Measurements from ENCODE around the gene PDSS2. TPM values are rescaled to one million over a fixed set of nuclear protein-coding genes. Genes with fewer than 3 reads are reported as not detected.

PDSS2 gene
- total RNA-seq, 1 experiment from 2014 or later: 12.1 TPM

- no peak overlapping the region for H2BK15ac ChIP-seq (ENCODE audit: low read depth, low read length)
- no peaks in the 10 kb centered on the region for H3K27me3 ChIP-seq (ENCODE audit: insufficient read depth, low read length)
- H3K23ac ChIP-seq (ENCODE audit: insufficient read length, low read depth, low read length): no peak overlapping the region
- no peak for DNase-seq
- no peak overlapping the region for H3K27ac ChIP-seq (ENCODE audit: insufficient read length, low read depth, low read length)
- H3K79me2 ChIP-seq (ENCODE audit: insufficient read depth, low read length): no peaks in the 10 kb centered on the region
- H3K14ac ChIP-seq (ENCODE audit: insufficient read depth, low read length): no peak overlapping the region
- TF ChIP-seq, protein P1, sequence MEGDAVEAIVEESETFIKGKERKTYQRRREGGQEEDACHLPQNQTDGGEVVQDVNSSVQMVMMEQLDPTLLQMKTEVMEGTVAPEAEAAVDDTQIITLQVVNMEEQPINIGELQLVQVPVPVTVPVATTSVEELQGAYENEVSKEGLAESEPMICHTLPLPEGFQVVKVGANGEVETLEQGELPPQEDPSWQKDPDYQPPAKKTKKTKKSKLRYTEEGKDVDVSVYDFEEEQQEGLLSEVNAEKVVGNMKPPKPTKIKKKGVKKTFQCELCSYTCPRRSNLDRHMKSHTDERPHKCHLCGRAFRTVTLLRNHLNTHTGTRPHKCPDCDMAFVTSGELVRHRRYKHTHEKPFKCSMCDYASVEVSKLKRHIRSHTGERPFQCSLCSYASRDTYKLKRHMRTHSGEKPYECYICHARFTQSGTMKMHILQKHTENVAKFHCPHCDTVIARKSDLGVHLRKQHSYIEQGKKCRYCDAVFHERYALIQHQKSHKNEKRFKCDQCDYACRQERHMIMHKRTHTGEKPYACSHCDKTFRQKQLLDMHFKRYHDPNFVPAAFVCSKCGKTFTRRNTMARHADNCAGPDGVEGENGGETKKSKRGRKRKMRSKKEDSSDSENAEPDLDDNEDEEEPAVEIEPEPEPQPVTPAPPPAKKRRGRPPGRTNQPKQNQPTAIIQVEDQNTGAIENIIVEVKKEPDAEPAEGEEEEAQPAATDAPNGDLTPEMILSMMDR (conservative IDR thresholded peaks at IDR 0.05): no peak
- H3K9me3 ChIP-seq (ENCODE audit: control insufficient read depth, low read depth, low read length): no peaks in the 10 kb centered on the region
- H3K56ac ChIP-seq (ENCODE audit: insufficient read length, low read depth, low read length): no peak overlapping the region
- no peak overlapping the region for H2BK12ac ChIP-seq (ENCODE audit: insufficient read length, low read depth, low read length)
- no peak overlapping the region for H4K5ac ChIP-seq (ENCODE audit: insufficient read length, low read depth, low read length)
- H4K91ac ChIP-seq (ENCODE audit: insufficient read length, low read depth, low read length): no peak overlapping the region
- H3K18ac ChIP-seq (ENCODE audit: insufficient read length, low read depth, low read length): no peak overlapping the region
- H3K4me3 Mint-ChIP-seq: no peak overlapping the region
- no peak overlapping the region for H2BK5ac ChIP-seq (ENCODE audit: insufficient read length, low read length)
- no peak overlapping the region for H2AFZ ChIP-seq (ENCODE audit: low read length)
- peaks cover 3% of the 10 kb centered on the region; the same call in 1 of the 2 replicates for H3K4me1 ChIP-seq (ENCODE audit: insufficient read depth, low read length)
- no peak overlapping the region for H2BK120ac ChIP-seq (ENCODE audit: low read depth, low read length, poor library complexity, severe bottlenecking)
- no peaks in the 10 kb centered on the region for H3K79me1 ChIP-seq (ENCODE audit: insufficient read depth, low read depth, low read length, poor library complexity, severe bottlenecking)
- H3K27me3 Mint-ChIP-seq (ENCODE audit: low read depth): no peaks in the 10 kb centered on the region
- H3K4ac ChIP-seq (ENCODE audit: low read depth, low read length): no peak overlapping the region
- H3K4me1 Mint-ChIP-seq: peaks cover 33 to 34% of the 10 kb centered on the region in 2 experiments
- H2AK5ac ChIP-seq (ENCODE audit: insufficient read length, low read length): no peak overlapping the region
- H2BK20ac ChIP-seq (ENCODE audit: low read depth, low read length, poor library complexity, severe bottlenecking): no peak overlapping the region
- 0 out of 7 replicates have a peak overlapping the region, but pooled peaks of 1 of the 3 experiments have one; percentile 26 for H3K27ac Mint-ChIP-seq
- peaks cover 0 to 1% (median 0%) of the 10 kb centered on the region in 3 experiments; a peak in 1 of 7 replicates for H3K36me3 Mint-ChIP-seq (ENCODE audit: insufficient read depth in 1 of 3, low read depth in 3 of 3)
- no CpG with 5 or more reads among the region's 4 CpGs for WGBS (ENCODE audit: extremely low coverage, insufficient read length, low lambda C conversion rate)
- no peaks in the 10 kb centered on the region for H4K20me1 ChIP-seq (ENCODE audit: control insufficient read depth, insufficient read depth, insufficient read length)
- H3T11ph ChIP-seq (ENCODE audit: low read length): no peak overlapping the region
- H3K23me2 ChIP-seq (ENCODE audit: insufficient read length, low read depth, low read length, poor library complexity, severe bottlenecking): no peaks in the 10 kb centered on the region
- no peaks in the 10 kb centered on the region for H3K9me3 Mint-ChIP-seq
- no peak overlapping the region for H3K4me2 ChIP-seq (ENCODE audit: insufficient read depth, insufficient read length, low read length)
- no peak overlapping the region for H4K8ac ChIP-seq (replicated peaks; ENCODE audit: insufficient read length, low read depth, low read length)
- H3K9ac ChIP-seq (ENCODE audit: extremely low read depth, insufficient read length, low read length): no peak overlapping the region
Measured at GRCh38 chr6:107416145-107416544, 43.2 kb downstream of the PDSS2 start.
